Esophagus squamous epithelium (tissue), 4 donors: ENCODE data around the gene SNRPA.

Source experiments
- CTCF ChIP-seq, 6 experiments: fragments of 450-650 bp in 4 of 6; fragments of 200-600 bp in 2 of 6; sonication (generic) in 2 of 6; IDR thresholded peaks; one replicate each; pipeline ENCODE4 v1.5.1; 2016 to 2019; ENCODE audit warnings: antibody characterized with exemption in 6 of 6, mild to moderate bottlenecking in 4 of 6, moderate library complexity in 4 of 6
- POLR2A ChIP-seq, 4 donors: fragments of 450-650 bp; IDR thresholded peaks; one replicate each; pipeline ENCODE4 v1.6.1; 2017; ENCODE audit warnings: antibody characterized with exemption in 4 of 4, mild to moderate bottlenecking in 4 of 4, moderate library complexity in 3 of 4

- no peak for TF ChIP-seq CTCF (IDR thresholded peaks at IDR 0.05)
- no peak for TF ChIP-seq POLR2A (IDR thresholded peaks at IDR 0.05)
Observed at GRCh38 chr19:40742477-40742876, 8.5 kb upstream of the SNRPA start.
